Activated CD4-positive, alpha-beta memory T cell treated with anti-CD3 and anti-CD28 coated beads, Interleukin-2, amount 10 ng/mL, durations not matched to agents 7 days and 5 days (primary cell): ENCODE data around the gene ASCL5. TPM values are rescaled to one million over a fixed set of nuclear protein-coding genes. Genes with fewer than 3 reads are reported as not detected.

Source experiments
- CTCF ChIA-PET: fragments of 350-600 bp; sonication (Branson Sonifier 250); formaldehyde crosslinking; loops from one replicate; lab custom pipeline; 2021; ENCODE audit warnings: antibody characterized with exemption, inconsistent platforms; lab: Charles Lee
- POLR2A ChIA-PET: fragments of 350-600 bp; sonication (Branson Sonifier 250); formaldehyde crosslinking; loops from one replicate; lab custom pipeline; 2021; ENCODE audit warnings: antibody characterized with exemption; lab: Charles Lee
- DNase-seq: peaks from one replicate; pipeline ENCODE4 v3.0.0-alpha.2; 2020
- H3K27ac Mint-ChIP-seq: one replicate; pipeline ENCODE4 v1.8.0; 2021; ENCODE audit warnings: mild to moderate bottlenecking, mixed read lengths
- H3K27me3 Mint-ChIP-seq: one replicate; pipeline ENCODE4 v1.8.0; 2021; ENCODE audit warnings: mixed read lengths
- H3K36me3 Mint-ChIP-seq: one replicate; pipeline ENCODE4 v1.8.0; 2021; ENCODE audit warnings: low read depth, mixed read lengths
- H3K4me1 Mint-ChIP-seq: one replicate; pipeline ENCODE4 v1.8.0; 2021; ENCODE audit warnings: mixed read lengths
- H3K4me3 Mint-ChIP-seq: one replicate; pipeline ENCODE4 v1.8.0; 2021; ENCODE audit warnings: mild to moderate bottlenecking, mixed read lengths
- H3K9me3 Mint-ChIP-seq: one replicate; pipeline ENCODE4 v1.8.0; 2021; ENCODE audit warnings: mixed read lengths
- total RNA-seq, 2 experiments: library from RNA; stranded (reverse); gene quantifications; one replicate each; pipeline ENCODE4 v1.2.3, GENCODE V29; 2021

The ASCL5 gene
- total RNA-seq, 2 experiments from 2014 or later = not detected

DNA sequence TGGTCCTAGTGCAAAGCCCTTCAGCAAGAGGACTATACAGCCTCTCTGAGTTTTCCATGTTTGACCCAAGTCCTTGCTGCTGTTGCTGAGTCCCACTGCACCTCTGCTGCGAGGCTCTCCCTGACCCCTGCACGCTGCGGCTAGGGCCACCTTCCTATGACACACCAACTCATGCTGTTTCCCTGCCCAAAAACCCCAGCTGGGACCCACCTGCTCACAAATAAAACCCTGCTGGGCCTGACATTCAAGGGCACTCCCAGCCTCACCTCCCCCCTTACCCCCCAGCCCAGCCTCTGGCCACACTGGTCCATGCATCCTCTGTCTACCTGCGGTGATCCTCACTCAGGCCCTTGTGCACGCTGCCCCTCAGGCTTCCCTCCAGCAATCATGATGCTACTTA, 12.3 kb upstream of the ASCL5 start:
- Mint-ChIP-seq H3K4me1 (no peaks in the 10 kb centered on the region), H3K4me3 (no peak overlapping the region), H3K27me3 (no peaks in the 10 kb centered on the region), H3K27ac (no peak overlapping the region), H3K36me3 (no peaks in the 10 kb centered on the region), H3K9me3 (no peaks in the 10 kb centered on the region)
- no peak for DNase-seq
- POLR2A ChIA-PET = no interaction called here
- CTCF ChIA-PET = no interaction called here

- Mint-ChIP-seq H3K9me3 (no peaks in the 10 kb centered on the region), H3K4me1 (no peaks in the 10 kb centered on the region), H3K4me3 (no peak overlapping the region), H3K36me3 (no peaks in the 10 kb centered on the region), H3K27ac (no peak overlapping the region), H3K27me3 (no peaks in the 10 kb centered on the region)
- ChIA-PET CTCF (interaction anchor here (1.0 kb wide), 1 partner anchor 19 kb away, joined by 4 read pairs; no protein-coding TSS in a partner anchor), POLR2A (interaction anchor here (1.0 kb wide), 1 partner anchor 8 kb away, joined by 3 read pairs; no protein-coding TSS in a partner anchor)
- DNase-seq = no peak
These were observed 11.4 kb upstream of the ASCL5 start for GRCh38 chr1:201138311-201138840.

DNA sequence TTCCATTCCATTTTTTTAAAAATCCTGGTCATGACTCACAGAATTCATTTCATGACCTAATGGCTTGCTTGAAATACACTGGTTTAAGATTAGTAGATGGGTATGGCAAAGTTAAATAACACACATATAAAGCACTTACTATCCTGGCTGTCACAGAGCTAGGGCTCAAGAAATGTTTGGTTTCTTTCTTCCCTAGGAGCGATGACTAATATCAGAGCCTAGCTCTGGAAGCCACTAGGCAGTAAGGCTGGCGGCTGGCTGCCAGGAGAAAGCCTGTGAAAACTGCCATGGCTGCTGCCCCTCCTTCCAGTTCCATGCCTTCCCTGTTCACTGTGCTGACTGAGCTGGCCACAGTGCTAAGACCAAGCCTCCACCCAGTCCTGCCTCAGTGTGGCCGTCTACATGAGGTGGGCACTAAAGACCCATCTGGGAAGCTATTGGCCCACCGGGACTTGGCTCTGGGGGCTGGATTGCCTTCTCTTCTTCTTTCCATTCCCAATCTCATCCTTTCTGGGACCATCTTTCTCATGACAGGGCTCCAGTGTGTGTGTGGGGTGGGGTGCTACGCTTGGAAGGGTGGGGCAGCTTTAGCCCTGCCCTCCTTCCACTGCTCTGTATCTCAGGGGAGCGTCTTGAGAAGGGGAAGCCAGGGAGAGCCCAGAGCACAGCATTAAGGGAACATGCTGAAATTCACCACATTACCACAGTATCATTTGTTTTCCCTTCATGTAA, 10.8 kb upstream of the ASCL5 start:
- ChIA-PET POLR2A (interaction anchor here (1.0 kb wide), 1 partner anchor 9 kb away, joined by 3 read pairs; no protein-coding TSS in a partner anchor), CTCF (interaction anchor here (1.0 kb wide), 1 partner anchor 19 kb away, joined by 4 read pairs; no protein-coding TSS in a partner anchor)
- H3K4me3 Mint-ChIP-seq = no peak overlapping the region

GRCh38 chr1:201137024-201137392, 10.0 kb upstream of the ASCL5 start:
- Mint-ChIP-seq H3K36me3 (no peaks in the 10 kb centered on the region), H3K4me3 (no peak overlapping the region), H3K27ac (no peak overlapping the region), H3K4me1 (no peaks in the 10 kb centered on the region), H3K9me3 (no peaks in the 10 kb centered on the region), H3K27me3 (no peaks in the 10 kb centered on the region)
- DNase-seq = no peak
- CTCF ChIA-PET = no interaction called here
- POLR2A ChIA-PET = interaction anchor here (0.6 kb wide), 1 partner anchor 70 kb away, joined by 3 read pairs; no protein-coding TSS in a partner anchor

More for the DNA sequence above, 10.8 kb upstream of the ASCL5 start:
- Mint-ChIP-seq H3K27ac (no peak overlapping the region), H3K36me3 (no peaks in the 10 kb centered on the region), H3K4me1 (no peaks in the 10 kb centered on the region), H3K27me3 (no peaks in the 10 kb centered on the region), H3K9me3 (no peaks in the 10 kb centered on the region)
- no peak for DNase-seq

- Mint-ChIP-seq H3K27me3 (no peaks in the 10 kb centered on the region), H3K4me3 (no peak overlapping the region), H3K9me3 (no peaks in the 10 kb centered on the region), H3K4me1 (no peaks in the 10 kb centered on the region), H3K27ac (no peak overlapping the region), H3K36me3 (no peaks in the 10 kb centered on the region)
- CTCF ChIA-PET = no interaction called here
- DNase-seq = no peak
- POLR2A ChIA-PET = interaction anchor here (0.6 kb wide), 1 partner anchor 69 kb away, joined by 3 read pairs; no protein-coding TSS in a partner anchor
These were observed 9.5 kb upstream of the ASCL5 start for GRCh38 chr1:201136355-201137023.

DNA sequence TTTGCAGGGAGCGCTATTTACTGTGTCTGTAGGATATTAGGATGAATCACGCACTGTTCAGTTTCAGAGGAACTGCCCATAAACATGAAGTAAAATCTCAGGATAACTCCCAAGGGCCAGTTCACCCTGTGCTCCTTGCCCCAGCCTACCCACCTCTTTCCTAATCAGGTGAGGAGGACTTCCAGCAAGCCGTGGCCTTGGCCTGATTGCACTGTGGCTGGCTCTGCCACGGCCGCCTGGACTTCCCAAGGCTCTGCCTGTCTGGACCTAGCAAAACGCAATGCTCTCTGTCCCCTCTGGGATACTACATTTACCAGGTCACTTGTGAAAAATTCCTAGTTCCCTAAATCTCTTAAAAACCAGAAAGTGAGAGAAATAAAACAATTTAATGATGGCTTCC, 7.4 kb upstream of the ASCL5 start:
- Mint-ChIP-seq H3K36me3 (no peaks in the 10 kb centered on the region), H3K27me3 (no peaks in the 10 kb centered on the region), H3K9me3 (no peaks in the 10 kb centered on the region), H3K4me1 (no peaks in the 10 kb centered on the region), H3K4me3 (no peak overlapping the region), H3K27ac (no peak overlapping the region)
- no peak for DNase-seq
- ChIA-PET POLR2A (no interaction called here), CTCF (no interaction called here)

- H3K36me3 Mint-ChIP-seq = no peaks in the 10 kb centered on the region
- H3K9me3 Mint-ChIP-seq = no peaks in the 10 kb centered on the region
- H3K27me3 Mint-ChIP-seq = no peaks in the 10 kb centered on the region
- POLR2A ChIA-PET = no interaction called here
- no peaks in the 10 kb centered on the region for H3K4me1 Mint-ChIP-seq
- CTCF ChIA-PET = no interaction called here
- no peak overlapping the region for H3K27ac Mint-ChIP-seq
- no peak overlapping the region for H3K4me3 Mint-ChIP-seq
- no peak for DNase-seq
These were observed 4.4 kb upstream of the ASCL5 start for GRCh38 chr1:201131398-201131797.

GRCh38 chr1:201128962-201129361, 2.0 kb upstream of the ASCL5 start:
- no peaks in the 10 kb centered on the region for H3K4me1 Mint-ChIP-seq
- no peaks in the 10 kb centered on the region for H3K9me3 Mint-ChIP-seq
- no peak for DNase-seq
- no peak overlapping the region for H3K4me3 Mint-ChIP-seq
- H3K36me3 Mint-ChIP-seq = no peaks in the 10 kb centered on the region
- H3K27ac Mint-ChIP-seq = no peak overlapping the region
- H3K27me3 Mint-ChIP-seq = peaks cover 9% of the 10 kb centered on the region
- ChIA-PET POLR2A (no interaction called here), CTCF (no interaction called here)

GRCh38 chr1:201128476-201128875, 1.5 kb upstream of the ASCL5 start:
- no peak for DNase-seq
- ChIA-PET CTCF (no interaction called here), POLR2A (no interaction called here)
- Mint-ChIP-seq H3K27me3 (peaks cover 12% of the 10 kb centered on the region), H3K4me3 (no peak overlapping the region), H3K9me3 (no peaks in the 10 kb centered on the region), H3K36me3 (no peaks in the 10 kb centered on the region), H3K4me1 (no peaks in the 10 kb centered on the region), H3K27ac (no peak overlapping the region)

- POLR2A ChIA-PET = no interaction called here
- DNase-seq = no peak
- no peaks in the 10 kb centered on the region for H3K36me3 Mint-ChIP-seq
- H3K9me3 Mint-ChIP-seq = no peaks in the 10 kb centered on the region
- peaks cover 15% of the 10 kb centered on the region for H3K27me3 Mint-ChIP-seq
- H3K27ac Mint-ChIP-seq = no peak overlapping the region
- no peaks in the 10 kb centered on the region for H3K4me1 Mint-ChIP-seq
- no peak overlapping the region for H3K4me3 Mint-ChIP-seq
- CTCF ChIA-PET = no interaction called here
These were observed 921 bp upstream of the ASCL5 start for GRCh38 chr1:201127755-201128455.

DNA sequence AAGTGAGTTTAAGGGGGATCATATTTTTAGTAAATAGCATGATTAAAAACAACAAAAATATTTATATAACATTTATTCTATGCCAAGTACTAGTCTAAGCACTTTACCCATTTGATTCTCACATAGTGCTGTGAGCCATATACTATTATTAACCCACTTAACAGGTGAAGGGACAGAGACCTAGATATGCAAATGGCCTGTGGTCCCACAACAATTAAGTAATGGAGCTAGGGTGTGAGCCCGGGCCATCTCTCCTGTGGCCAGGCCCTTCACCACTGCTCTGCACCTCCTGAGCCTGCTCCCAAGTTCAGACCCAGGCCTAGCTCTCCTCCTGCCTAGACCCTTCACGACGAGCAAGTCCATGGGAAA, 537 bp downstream of the ASCL5 start:
- Mint-ChIP-seq H3K9me3 (no peaks in the 10 kb centered on the region), H3K4me1 (no peaks in the 10 kb centered on the region), H3K36me3 (no peaks in the 10 kb centered on the region), H3K4me3 (no peak overlapping the region), H3K27ac (no peak overlapping the region), H3K27me3 (peaks cover 21% of the 10 kb centered on the region)
- ChIA-PET POLR2A (no interaction called here), CTCF (interaction anchor here (1.0 to 1.2 kb wide), 2 partner anchors 10 to 12 kb away, joined by 3 to 4 read pairs; no protein-coding TSS in a partner anchor)
- no peak for DNase-seq

DNA sequence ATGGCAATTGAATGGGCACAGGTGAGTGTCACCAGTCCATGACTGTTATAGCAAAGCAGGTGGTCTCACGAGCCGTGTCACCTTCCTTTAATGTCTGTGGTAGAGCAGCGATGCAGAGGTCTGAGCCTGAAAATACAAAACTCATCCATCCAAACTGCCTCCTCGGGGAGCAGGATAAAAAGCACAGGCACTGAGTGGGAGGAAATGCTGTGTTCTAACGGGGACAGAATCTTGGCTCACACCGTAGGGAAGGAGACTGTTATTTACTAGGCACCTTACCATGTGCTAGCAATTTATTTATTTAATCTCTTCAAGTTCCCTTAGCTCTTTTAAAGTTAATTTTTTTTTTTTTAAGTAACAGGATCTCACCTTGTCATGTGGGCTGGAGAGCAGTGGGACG, 1.2 kb downstream of the ASCL5 start:
- Mint-ChIP-seq H3K9me3 (no peaks in the 10 kb centered on the region), H3K4me3 (no peak overlapping the region), H3K36me3 (no peaks in the 10 kb centered on the region), H3K27me3 (peaks cover 23% of the 10 kb centered on the region), H3K4me1 (no peaks in the 10 kb centered on the region), H3K27ac (no peak overlapping the region)
- no peak for DNase-seq
- ChIA-PET CTCF (interaction anchor here (1.0 to 1.2 kb wide), 2 partner anchors 10 to 12 kb away, joined by 3 to 4 read pairs; no protein-coding TSS in a partner anchor), POLR2A (no interaction called here)

- Mint-ChIP-seq H3K27ac (no peak overlapping the region), H3K36me3 (no peaks in the 10 kb centered on the region), H3K9me3 (no peaks in the 10 kb centered on the region), H3K27me3 (peaks cover 23% of the 10 kb centered on the region), H3K4me1 (no peaks in the 10 kb centered on the region), H3K4me3 (no peak overlapping the region)
- ChIA-PET POLR2A (no interaction called here), CTCF (no interaction called here)
- no peak for DNase-seq
These were observed 2.0 kb downstream of the ASCL5 start for GRCh38 chr1:201125019-201125418.
